HepG2 (cell line): ENCODE measurements around the gene CCDC17. TPM values are rescaled to one million over a fixed set of nuclear protein-coding genes. Genes with fewer than 3 reads are reported as not detected.
A peak's percentile ranks its signal among the peaks of the same experiment; 100 is the strongest.

Experiments used
- CBX2 ChIP-seq, 2 experiments: fragments of 200-600 bp in 1 of 2; sonication (generic); formaldehyde crosslinking in 1 of 2; IDR thresholded peaks; 2 replicates each; pipeline versions ENCODE4 v1.7.0 to v1.8.1; 2018 to 2022; ENCODE audit warnings: low read depth in 2 of 2, low read length in 1 of 2, mild to moderate bottlenecking in 1 of 2, missing genetic modification reagents in 1 of 2
- ELF4 ChIP-seq: sonication (generic); formaldehyde crosslinking; IDR thresholded peaks from 2 replicates; pipeline ENCODE4 v1.5.0; 2020; ENCODE audit warnings: missing genetic modification reagents, mild to moderate bottlenecking, moderate library complexity, borderline replicate concordance
- FOXJ3 ChIP-seq: sonication (generic); formaldehyde crosslinking; IDR thresholded peaks from 2 replicates; pipeline ENCODE4 v1.4.0; 2020; ENCODE audit warnings: missing genetic modification reagents, mild to moderate bottlenecking, borderline replicate concordance
- SP4 ChIP-seq: sonication (generic); formaldehyde crosslinking; IDR thresholded peaks from 2 replicates; pipeline ENCODE4 v1.8.1; 2023; ENCODE audit warnings: mild to moderate bottlenecking, missing genetic modification reagents
- TEAD3 ChIP-seq: optimal IDR thresholded peaks from 2 replicates; pipeline ENCODE3; 2016; ENCODE audit warnings: borderline replicate concordance
- U2AF2 ChIP-seq: fragments of 200-400 bp; formaldehyde crosslinking; IDR thresholded peaks from 2 replicates; pipeline ENCODE4 v1.6.1; 2017; ENCODE audit warnings: low read depth, mild to moderate bottlenecking, low read length
- YEATS4 ChIP-seq: sonication (generic); formaldehyde crosslinking; IDR thresholded peaks from 2 replicates; pipeline ENCODE4 v1.4.0; 2020; ENCODE audit warnings: missing genetic modification reagents, borderline replicate concordance
- YY1 ChIP-seq: IDR thresholded peaks from 2 replicates; pipeline ENCODE4 v1.6.1; 2011; ENCODE audit warnings: low read length, low read depth, moderate library complexity, mild to moderate bottlenecking; ENCODE audit not compliant: insufficient read depth, insufficient replicate concordance
- ZHX1 ChIP-seq: sonication (generic); formaldehyde crosslinking; IDR thresholded peaks from 2 replicates; pipeline ENCODE4 v1.8.1; 2022; ENCODE audit warnings: low read depth, mild to moderate bottlenecking, missing genetic modification reagents
- ZNF142 ChIP-seq: sonication (generic); formaldehyde crosslinking; IDR thresholded peaks from 2 replicates; pipeline ENCODE4 v1.4.0; 2020; ENCODE audit warnings: missing genetic modification reagents
- ZNF446 ChIP-seq: sonication (generic); formaldehyde crosslinking; IDR thresholded peaks from 2 replicates; pipeline ENCODE4 v1.5.0; 2020; ENCODE audit warnings: mild to moderate bottlenecking, missing genetic modification reagents
- ZNF562 ChIP-seq: sonication (generic); formaldehyde crosslinking; IDR thresholded peaks from 2 replicates; pipeline ENCODE4 v1.8.0; 2022; ENCODE audit warnings: missing genetic modification reagents, borderline replicate concordance
- ZNF616 ChIP-seq: sonication (generic); formaldehyde crosslinking; IDR thresholded peaks from 2 replicates; pipeline ENCODE4 v1.5.0; 2020; ENCODE audit warnings: low read depth, mild to moderate bottlenecking, missing genetic modification reagents
- ZNF850 ChIP-seq: sonication (generic); formaldehyde crosslinking; conservative IDR thresholded peaks from 2 replicates; pipeline ENCODE4 v1.9.0; 2021; ENCODE audit warnings: mild to moderate bottlenecking, missing genetic modification reagents
- ZNF891 ChIP-seq: sonication (generic); formaldehyde crosslinking; IDR thresholded peaks from 2 replicates; pipeline ENCODE4 v1.5.0; 2020; ENCODE audit warnings: mild to moderate bottlenecking, missing genetic modification reagents
- polyA plus RNA-seq, 8 experiments: library from polyadenylated mRNA; depleted of rRNA in 3 of 8; stranded (reverse) in 7 of 8; unstranded in 1 of 8; fragments of >200 nt; fragmentation: Illumina TruSeq in 4 of 8; extraction: Trizol in 4 of 8; gene quantifications; 2 replicates each; pipeline versions ENCODE4 v1.2.1 to v1.2.3, GENCODE V29; 2011 to 2016; ENCODE audit warnings: low read depth in 4 of 8, missing spikeins in 1 of 8, mixed read lengths in 1 of 8; ENCODE audit not compliant: insufficient read depth in 1 of 8
- total RNA-seq, 5 experiments: library from RNA; depleted of rRNA; stranded (reverse); fragments of >200 nt; fragmentation: Illumina TruSeq; extraction: Trizol; gene quantifications; 2 replicates each; pipeline ENCODE4 v1.2.3, GENCODE V29; 2016; ENCODE audit warnings: low read depth in 1 of 5
- TF ChIP-seq, protein P1 (sequence below): sonication (generic); formaldehyde crosslinking; conservative IDR thresholded peaks from 2 replicates; pipeline ENCODE4 v1.8.0; 2022; ENCODE audit warnings: mild to moderate bottlenecking, moderate library complexity, missing genetic modification reagents

CCDC17 gene
- total and polyA plus RNA-seq, 2 of the 13 experiments (the other 11 are each of a cell fraction or from before 2014, with no cell fraction given), result 1.5 to 3.3 TPM

DNA sequence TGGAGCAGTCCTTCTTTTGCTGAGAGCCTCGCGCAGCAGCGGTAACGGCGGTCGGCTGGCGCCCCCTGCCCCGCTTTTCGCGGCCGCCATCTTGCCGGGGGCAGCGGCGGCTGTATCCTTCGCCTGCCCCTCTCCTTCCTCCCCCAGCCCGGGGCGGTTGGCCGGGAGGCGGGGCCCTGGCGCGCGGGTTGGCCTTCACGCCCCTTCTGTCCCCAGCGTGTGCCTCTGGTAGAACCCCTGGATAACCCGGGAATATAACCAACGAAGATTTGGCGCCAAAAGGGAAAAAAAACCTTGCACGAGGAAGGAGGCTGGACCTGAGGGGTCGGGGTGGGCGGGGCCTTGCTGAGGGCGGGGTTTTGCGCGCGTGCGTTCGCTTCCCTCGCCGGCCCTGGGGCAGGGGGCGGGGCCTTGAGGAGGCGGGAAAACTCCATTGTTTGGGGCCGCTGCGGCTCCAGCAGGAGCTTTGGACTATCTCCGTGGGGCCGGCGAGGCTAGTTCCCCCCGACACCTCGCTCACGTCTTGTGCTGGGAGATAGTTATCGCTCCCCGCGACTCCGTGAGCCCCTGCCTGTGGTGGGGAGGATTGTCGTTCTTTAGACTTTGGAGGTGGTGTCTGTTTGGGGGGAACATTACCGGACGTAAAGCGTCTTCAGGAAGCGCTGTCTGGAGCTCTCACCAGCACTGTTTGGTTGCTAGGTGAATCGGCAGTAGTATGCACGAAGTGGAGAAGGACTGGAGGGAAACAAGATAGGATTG is 39.3 kb downstream of the CCDC17 start (continued):
- TF ChIP-seq, protein P1, sequence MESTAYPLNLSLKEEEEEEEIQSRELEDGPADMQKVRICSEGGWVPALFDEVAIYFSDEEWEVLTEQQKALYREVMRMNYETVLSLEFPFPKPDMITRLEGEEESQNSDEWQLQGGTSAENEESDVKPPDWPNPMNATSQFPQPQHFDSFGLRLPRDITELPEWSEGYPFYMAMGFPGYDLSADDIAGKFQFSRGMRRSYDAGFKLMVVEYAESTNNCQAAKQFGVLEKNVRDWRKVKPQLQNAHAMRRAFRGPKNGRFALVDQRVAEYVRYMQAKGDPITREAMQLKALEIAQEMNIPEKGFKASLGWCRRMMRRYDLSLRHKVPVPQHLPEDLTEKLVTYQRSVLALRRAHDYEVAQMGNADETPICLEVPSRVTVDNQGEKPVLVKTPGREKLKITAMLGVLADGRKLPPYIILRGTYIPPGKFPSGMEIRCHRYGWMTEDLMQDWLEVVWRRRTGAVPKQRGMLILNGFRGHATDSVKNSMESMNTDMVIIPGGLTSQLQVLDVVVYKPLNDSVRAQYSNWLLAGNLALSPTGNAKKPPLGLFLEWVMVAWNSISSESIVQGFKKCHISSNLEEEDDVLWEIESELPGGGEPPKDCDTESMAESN (CRISPR knock-in tag), result peak; percentile 37; the same call in 1 of the 2 replicates
- TF ChIP-seq TEAD3 (CRISPR knock-in tag), result no peak
- peak; percentile 37; the same call in 1 of the 2 replicates for TF ChIP-seq ZNF446
- no peak for TF ChIP-seq ZNF850 (CRISPR knock-in tag)
- TF ChIP-seq CBX2 (IDR thresholded peaks at IDR 0.05; ENCODE audit: low read depth, low read length), result no peak
- TF ChIP-seq CBX2 (CRISPR knock-in tag; IDR thresholded peaks at IDR 0.05; ENCODE audit: low read depth), result no peak
- TF ChIP-seq U2AF2, result no peak
- no peak for TF ChIP-seq ZNF562 (CRISPR knock-in tag)
- TF ChIP-seq ELF4 (CRISPR knock-in tag), result no peak; the same call in 1 of the 2 replicates
- TF ChIP-seq SP4 (CRISPR knock-in tag), result peak; percentile 74
- no peak for TF ChIP-seq ZNF891 (CRISPR knock-in tag)
- no peak for TF ChIP-seq ZNF142 (CRISPR knock-in tag)
- peak; percentile 67 for TF ChIP-seq ZHX1
- peak; percentile 91 for TF ChIP-seq YY1
- no peak for TF ChIP-seq ZNF616 (CRISPR knock-in tag)
- peak; percentile 19; the same call in 1 of the 2 replicates for TF ChIP-seq YEATS4 (CRISPR knock-in tag)
- peak; percentile 16; the same call in 1 of the 2 replicates for TF ChIP-seq FOXJ3
